Measurements from ENCODE around the gene MAGEB18.

MAGEB18 gene

DNA sequence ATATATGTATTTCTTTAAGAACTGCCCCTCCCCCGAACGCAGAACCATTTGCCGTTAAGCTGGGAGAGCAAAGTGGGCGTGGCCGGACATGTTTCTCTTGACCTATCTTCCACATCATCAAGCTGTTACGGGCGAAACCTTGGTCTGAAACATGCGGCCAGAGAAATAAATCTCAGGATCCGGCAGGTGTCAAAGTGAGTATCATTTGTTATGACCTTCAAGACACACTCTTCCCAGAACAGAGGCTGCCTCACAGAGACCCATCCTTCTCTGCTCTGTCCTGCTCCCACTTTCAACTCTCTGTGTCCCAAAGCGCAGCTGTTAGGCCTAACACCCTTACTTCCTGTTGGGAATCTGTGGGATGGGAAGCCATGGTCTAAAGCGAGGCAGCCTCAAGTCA, at the start of gene MAGEB18:
MAGEB18 (plus strand) TSS at position 70 of the 400 bp plus-strand sequence. CDS start 643 bp downstream, outside the sequence.
- DNase-seq (ENCODE audit: low spot score) (no peak), ATAC-seq (ENCODE audit: low read depth) (no peak)
- H3K27ac ChIP-seq (ENCODE audit: poor library complexity, severe bottlenecking), result no peak within 1 kb of the TSS
- TF ChIP-seq CTCF (IDR thresholded peaks at IDR 0.05; ENCODE audit: poor library complexity, severe bottlenecking), result no peak
- no peaks in the 10 kb centered on the region for H3K36me3 ChIP-seq (ENCODE audit: low read depth)
- H3K27me3 ChIP-seq (ENCODE audit: insufficient read depth, poor library complexity, severe bottlenecking), result no peaks in the 10 kb centered on the region
- no peaks in the 10 kb centered on the region for H3K4me1 ChIP-seq (ENCODE audit: insufficient read depth, poor library complexity, severe bottlenecking)
- no peaks in the 10 kb centered on the region for H3K9me3 ChIP-seq (ENCODE audit: severe bottlenecking)
- no peak within 1 kb of the TSS for H3K4me3 ChIP-seq (ENCODE audit: severe bottlenecking)

- Histone ChIP-seq H3K9me3 (ENCODE audit: severe bottlenecking) (no peaks in the 10 kb centered on the region), H3K4me3 (ENCODE audit: severe bottlenecking) (no peak overlapping the region), H3K36me3 (ENCODE audit: low read depth) (no peaks in the 10 kb centered on the region), H3K27ac (ENCODE audit: poor library complexity, severe bottlenecking) (no peak overlapping the region), H3K4me1 (ENCODE audit: insufficient read depth, poor library complexity, severe bottlenecking) (no peaks in the 10 kb centered on the region), H3K27me3 (ENCODE audit: insufficient read depth, poor library complexity, severe bottlenecking) (no peaks in the 10 kb centered on the region)
- no peak for DNase-seq (ENCODE audit: low spot score)
- ATAC-seq (ENCODE audit: low read depth), result no peak
- TF ChIP-seq CTCF (IDR thresholded peaks at IDR 0.05; ENCODE audit: poor library complexity, severe bottlenecking), result no peak
Measured at GRCh38 chrX:26100421-26100920, 37.7 kb upstream of the MAGEB18 start.

GRCh38 chrX:26109142-26109541, 29.0 kb upstream of the MAGEB18 start:
- Histone ChIP-seq H3K4me1 (ENCODE audit: insufficient read depth, poor library complexity, severe bottlenecking) (no peaks in the 10 kb centered on the region), H3K27me3 (ENCODE audit: insufficient read depth, poor library complexity, severe bottlenecking) (no peaks in the 10 kb centered on the region), H3K4me3 (ENCODE audit: severe bottlenecking) (no peak overlapping the region), H3K27ac (ENCODE audit: poor library complexity, severe bottlenecking) (no peak overlapping the region), H3K36me3 (ENCODE audit: low read depth) (no peaks in the 10 kb centered on the region), H3K9me3 (ENCODE audit: severe bottlenecking) (no peaks in the 10 kb centered on the region)
- DNase-seq (ENCODE audit: low spot score) (no peak), ATAC-seq (ENCODE audit: low read depth) (no peak)
- no peak for TF ChIP-seq CTCF (IDR thresholded peaks at IDR 0.05; ENCODE audit: poor library complexity, severe bottlenecking)

DNA sequence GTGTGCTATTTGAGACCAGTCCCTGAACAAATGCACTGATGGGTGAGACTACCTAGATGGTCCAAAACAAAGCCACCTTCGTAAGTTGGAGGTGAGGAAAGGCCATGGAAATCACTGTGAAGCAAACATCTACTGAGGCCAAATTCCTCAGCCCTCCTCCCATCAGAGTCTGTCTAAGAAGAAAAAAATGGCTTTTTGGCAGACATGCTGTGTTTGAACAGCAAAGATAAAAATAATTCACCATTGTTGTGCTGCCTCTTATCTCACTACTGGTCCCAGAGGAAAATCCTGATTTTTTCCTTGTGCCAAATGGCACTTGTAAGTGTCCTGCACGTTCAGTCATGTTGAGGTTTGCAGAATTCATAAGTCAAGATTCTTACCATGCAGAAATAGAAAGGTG, 7.9 kb downstream of the MAGEB18 start:
- no peak for TF ChIP-seq CTCF (IDR thresholded peaks at IDR 0.05; ENCODE audit: poor library complexity, severe bottlenecking)
- Histone ChIP-seq H3K4me3 (ENCODE audit: severe bottlenecking) (no peak overlapping the region), H3K4me1 (ENCODE audit: insufficient read depth, poor library complexity, severe bottlenecking) (no peaks in the 10 kb centered on the region), H3K27me3 (ENCODE audit: insufficient read depth, poor library complexity, severe bottlenecking) (no peaks in the 10 kb centered on the region), H3K27ac (ENCODE audit: poor library complexity, severe bottlenecking) (no peak overlapping the region), H3K9me3 (ENCODE audit: severe bottlenecking) (no peaks in the 10 kb centered on the region), H3K36me3 (ENCODE audit: low read depth) (no peaks in the 10 kb centered on the region)
- ATAC-seq (ENCODE audit: low read depth) (no peak), DNase-seq (ENCODE audit: low spot score) (no peak)

DNA sequence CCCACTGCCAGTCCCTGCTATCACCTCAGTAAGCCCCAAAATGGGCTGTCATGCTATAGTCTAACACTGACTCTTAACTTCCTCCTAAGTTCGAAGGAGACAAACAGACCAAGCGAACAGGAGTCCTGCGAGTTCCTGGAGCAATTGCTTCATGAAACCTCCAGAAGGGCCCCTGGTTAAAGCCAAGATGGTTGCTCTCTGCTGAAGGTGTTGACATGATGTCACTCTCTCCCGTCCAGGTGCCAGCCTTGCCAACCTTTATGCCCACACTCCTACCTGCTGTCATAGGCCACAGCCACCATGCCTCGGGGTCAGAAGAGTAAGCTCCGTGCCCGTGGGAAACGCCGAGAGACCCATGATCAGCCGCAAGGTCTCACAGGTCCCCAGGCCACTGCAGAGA, 22.2 kb downstream of the MAGEB18 start, which contains the start of gene MAGEB6B:
MAGEB6B (plus strand) TSS at position 301 of the 400 bp plus-strand sequence; CDS start at position 301, 0 bp downstream.
- Histone ChIP-seq H3K4me3 (ENCODE audit: severe bottlenecking) (no peak within 1 kb of the TSS), H3K4me1 (ENCODE audit: insufficient read depth, poor library complexity, severe bottlenecking) (no peaks in the 10 kb centered on the region), H3K27ac (ENCODE audit: poor library complexity, severe bottlenecking) (no peak within 1 kb of the TSS), H3K36me3 (ENCODE audit: low read depth) (no peaks in the 10 kb centered on the region), H3K9me3 (ENCODE audit: severe bottlenecking) (no peaks in the 10 kb centered on the region), H3K27me3 (ENCODE audit: insufficient read depth, poor library complexity, severe bottlenecking) (no peaks in the 10 kb centered on the region)
- no peak for DNase-seq (ENCODE audit: low spot score)
- no peak for ATAC-seq (ENCODE audit: low read depth)
- no peak for TF ChIP-seq CTCF (IDR thresholded peaks at IDR 0.05; ENCODE audit: poor library complexity, severe bottlenecking)

Measured in RWPE2 (cell line).